SIG-M5 treated with dmso at 0.1 percent for 504 hours (cell line): ENCODE data around the gene FBXL17.
A peak's percentile ranks its signal among the peaks of the same experiment; 100 is the strongest.

ENCODE experiments used
- DNase-seq: peaks from one replicate; lab custom pipeline; 2025; ENCODE audit not compliant: unreplicated experiment; lab: John Stamatoyannopoulos, UW

Gene FBXL17

GRCh38 chr5:108375768-108376167 lies 6.1 kb downstream of the FBXL17 start:
- no peak for DNase-seq

- DNase-seq, result no peak
These were observed 8.5 kb downstream of the FBXL17 start for GRCh38 chr5:108373426-108373825.

GRCh38 chr5:108372369-108372768 lies 9.5 kb downstream of the FBXL17 start:
- no peak for DNase-seq

GRCh38 chr5:108371263-108371662 lies 10.6 kb downstream of the FBXL17 start:
- DNase-seq, result no peak

GRCh38 chr5:108369167-108369566 lies 12.7 kb downstream of the FBXL17 start:
- no peak for DNase-seq

- no peak for DNase-seq
These were observed 14.1 kb downstream of the FBXL17 start for GRCh38 chr5:108367679-108368334.

GRCh38 chr5:108366500-108366899 lies 15.4 kb downstream of the FBXL17 start:
- no peak for DNase-seq

- DNase-seq, result no peak
These were observed 20.1 kb downstream of the FBXL17 start for GRCh38 chr5:108361771-108362170.

- no peak for DNase-seq
These were observed 20.7 kb downstream of the FBXL17 start for GRCh38 chr5:108361239-108361638.

GRCh38 chr5:108360280-108360679 lies 21.6 kb downstream of the FBXL17 start:
- DNase-seq, result no peak

- DNase-seq, result no peak
These were observed 25.6 kb downstream of the FBXL17 start for GRCh38 chr5:108356286-108356685.

GRCh38 chr5:108353087-108353486 lies 28.8 kb downstream of the FBXL17 start:
- no peak for DNase-seq

- DNase-seq, result peak; percentile 52
These were observed 36.2 kb downstream of the FBXL17 start for GRCh38 chr5:108345541-108346171.

GRCh38 chr5:108344103-108344822 lies 37.6 kb downstream of the FBXL17 start:
- no peak for DNase-seq

GRCh38 chr5:108341866-108342265 lies 40.0 kb downstream of the FBXL17 start:
- DNase-seq, result no peak

GRCh38 chr5:108340131-108340530 lies 41.8 kb downstream of the FBXL17 start:
- DNase-seq, result no peak

- no peak for DNase-seq
These were observed 42.7 kb downstream of the FBXL17 start for GRCh38 chr5:108339220-108339619.

GRCh38 chr5:108334225-108334624 lies 47.7 kb downstream of the FBXL17 start:
- DNase-seq, result no peak

- DNase-seq, result no peak
These were observed 54.9 kb downstream of the FBXL17 start for GRCh38 chr5:108326982-108327381.

- DNase-seq, result no peak
These were observed 57.0 kb downstream of the FBXL17 start for GRCh38 chr5:108324886-108325285.

GRCh38 chr5:108321341-108321740 lies 60.6 kb downstream of the FBXL17 start:
- DNase-seq, result no peak

- no peak for DNase-seq
These were observed 61.7 kb downstream of the FBXL17 start for GRCh38 chr5:108320231-108320630.
